GM19023 (cell line): Measurements from ENCODE around the gene NDUFV3.
"Not testable (repeated sequence)": the region's sequence is repeated elsewhere in the genome, so short reads cannot be mapped to it uniquely, and the experiment has no call there.

Experiments
- ATAC-seq: cut with Tn5 transposase; IDR thresholded peaks from one replicate; pipeline ENCODE4 v1.9.1; 2021; ENCODE audit warnings: mild to moderate bottlenecking, moderate library complexity; ENCODE audit not compliant: unreplicated experiment

Gene NDUFV3

GRCh38 chr21:42855937-42856335 lies 37.2 kb upstream of the NDUFV3 start:
- ATAC-seq = no peak

- ATAC-seq = no peak
Observed at GRCh38 chr21:42857216-42857615, 35.9 kb upstream of the NDUFV3 start.

- no peak for ATAC-seq
Observed at GRCh38 chr21:42858185-42858847, 34.8 kb upstream of the NDUFV3 start.

GRCh38 chr21:42858957-42859890 lies 33.9 kb upstream of the NDUFV3 start:
- ATAC-seq = no peak

- ATAC-seq = no peak
Observed at GRCh38 chr21:42859891-42860230, 33.2 kb upstream of the NDUFV3 start.

GRCh38 chr21:42860345-42860744 lies 32.8 kb upstream of the NDUFV3 start:
- no peak for ATAC-seq

GRCh38 chr21:42861311-42861847 lies 31.7 kb upstream of the NDUFV3 start:
- no peak for ATAC-seq

GRCh38 chr21:42861848-42862400 lies 31.2 kb upstream of the NDUFV3 start:
- ATAC-seq = no peak

- no peak for ATAC-seq
Observed at GRCh38 chr21:42862774-42863503, 30.2 kb upstream of the NDUFV3 start.

GRCh38 chr21:42863504-42863870 lies 29.6 kb upstream of the NDUFV3 start:
- no peak for ATAC-seq

GRCh38 chr21:42864286-42864685 lies 28.8 kb upstream of the NDUFV3 start:
- no peak for ATAC-seq

GRCh38 chr21:42864815-42865775 lies 28.0 kb upstream of the NDUFV3 start:
- no peak for ATAC-seq

GRCh38 chr21:42865776-42866160 lies 27.3 kb upstream of the NDUFV3 start:
- no peak for ATAC-seq

- ATAC-seq = no peak
Observed at GRCh38 chr21:42868196-42868595, 24.9 kb upstream of the NDUFV3 start.

- no peak for ATAC-seq
Observed at GRCh38 chr21:42873096-42873495, 20.0 kb upstream of the NDUFV3 start.

GRCh38 chr21:42875811-42876210 lies 17.3 kb upstream of the NDUFV3 start:
- ATAC-seq = not testable (repeated sequence)

- ATAC-seq = peak; percentile 18
Observed at GRCh38 chr21:42878678-42878992, 14.5 kb upstream of the NDUFV3 start.

- ATAC-seq = peak; percentile 88
Observed at GRCh38 chr21:42878993-42879787, 13.9 kb upstream of the NDUFV3 start, which contains the start of gene WDR4. WDR4 (minus strand) TSS chr21:42879539; CDS start chr21:42879495, 44 bp downstream.

GRCh38 chr21:42880352-42880751 lies 12.8 kb upstream of the NDUFV3 start:
- ATAC-seq = no peak
